Activated CD8-positive, alpha-beta memory T cell treated with anti-CD3 and anti-CD28 coated beads for 24 hours (primary cell): Measurements from ENCODE around the gene ADK.
"Not testable (repeated sequence)": the region's sequence is repeated elsewhere in the genome, so short reads cannot be mapped to it uniquely, and the experiment has no call there.

Experiments used
- DNase-seq: peaks from one replicate; pipeline ENCODE4 v3.0.0-alpha.2; 2020

Gene ADK

GRCh38 chr10:74146980-74147379, 4.0 kb upstream of the ADK start:
- not testable (repeated sequence) for DNase-seq

DNA sequence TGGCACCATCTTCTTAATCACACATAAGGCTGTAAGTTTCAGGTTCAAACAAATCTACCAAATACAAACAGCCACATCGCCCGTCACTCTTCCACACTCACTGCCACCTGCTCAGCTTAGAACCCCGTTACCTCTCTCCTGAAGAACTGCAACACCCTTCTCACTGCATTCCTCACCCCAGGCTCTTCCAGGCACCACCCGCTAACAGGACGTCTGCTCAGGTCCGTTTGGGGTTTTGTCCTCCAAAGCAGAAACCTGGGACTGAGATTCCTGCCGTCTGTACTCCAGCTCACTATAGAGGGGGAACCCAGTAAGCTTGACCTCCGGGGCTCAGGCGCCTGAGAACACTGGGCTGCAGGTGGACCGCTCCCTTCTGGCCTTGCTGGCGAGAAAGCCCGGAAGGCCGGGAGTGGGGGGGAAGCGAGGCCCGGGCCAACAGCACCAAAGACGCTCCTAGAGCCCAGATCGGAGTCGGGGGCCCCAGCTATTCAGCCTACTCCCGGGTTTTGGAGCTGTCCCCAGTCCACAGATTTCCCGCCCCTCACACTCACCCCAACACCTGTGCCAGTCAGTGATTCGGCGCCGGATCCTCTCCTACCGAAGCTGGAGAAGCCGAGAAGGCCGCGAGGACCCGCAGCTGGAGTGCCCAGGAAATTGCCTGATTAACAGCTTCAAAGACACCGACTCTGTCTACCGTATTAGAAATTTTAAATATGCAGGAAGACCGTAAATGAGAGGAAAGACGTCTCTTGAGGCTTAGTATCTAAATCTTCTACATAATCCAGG, 624 bp upstream of the ADK start, which contains the start of gene AP3M1:
TSS of gene AP3M1 (minus strand) at position 625 of the 786 bp plus-strand sequence. CDS start 12,449 bp downstream, outside the sequence.
- peak; percentile 89 for DNase-seq

- no peak for DNase-seq
Measured at GRCh38 chr10:74151879-74152722, 1.1 kb downstream of the ADK start.

DNA sequence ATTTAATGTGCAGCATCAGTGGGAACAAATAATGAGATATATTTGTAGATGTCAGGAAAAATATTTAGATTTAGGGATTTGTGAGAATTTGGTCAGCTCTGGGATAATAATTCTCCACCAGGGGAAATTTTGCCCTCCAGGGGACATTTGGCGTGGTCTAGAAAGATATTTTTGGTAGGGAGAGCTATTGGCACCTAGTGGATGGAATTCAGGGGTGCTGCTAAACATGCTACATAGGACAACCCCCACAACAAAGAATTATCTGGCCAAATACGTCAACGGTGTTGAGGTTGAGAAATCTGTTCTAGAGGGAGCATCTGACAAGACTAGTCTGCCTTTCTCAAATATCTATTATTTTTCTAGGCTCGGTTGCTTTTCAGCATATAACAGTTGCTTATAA, 2.1 kb downstream of the ADK start:
- DNase-seq = no peak

DNA sequence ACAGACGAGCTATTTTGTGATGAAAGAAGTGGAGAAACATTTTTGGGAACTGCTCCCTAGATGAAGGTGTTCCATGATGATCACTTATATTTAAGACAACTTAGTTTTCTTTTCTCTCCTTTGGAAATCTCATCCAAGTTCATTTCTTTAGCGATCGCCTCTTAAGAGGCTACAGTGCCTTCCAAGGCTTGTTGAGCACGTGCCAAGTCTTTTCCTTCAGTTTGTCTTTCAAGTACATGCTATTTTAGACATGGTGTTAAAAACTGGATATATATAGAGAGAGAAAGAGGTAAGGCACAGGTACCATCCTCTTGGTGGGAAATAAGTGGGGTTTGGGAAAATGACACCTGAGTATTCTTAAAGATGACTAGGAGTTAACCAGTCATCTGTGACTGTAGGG, 2.7 kb downstream of the ADK start:
- no peak for DNase-seq

GRCh38 chr10:74156919-74157289, 5.9 kb downstream of the ADK start:
- no peak for DNase-seq

DNA sequence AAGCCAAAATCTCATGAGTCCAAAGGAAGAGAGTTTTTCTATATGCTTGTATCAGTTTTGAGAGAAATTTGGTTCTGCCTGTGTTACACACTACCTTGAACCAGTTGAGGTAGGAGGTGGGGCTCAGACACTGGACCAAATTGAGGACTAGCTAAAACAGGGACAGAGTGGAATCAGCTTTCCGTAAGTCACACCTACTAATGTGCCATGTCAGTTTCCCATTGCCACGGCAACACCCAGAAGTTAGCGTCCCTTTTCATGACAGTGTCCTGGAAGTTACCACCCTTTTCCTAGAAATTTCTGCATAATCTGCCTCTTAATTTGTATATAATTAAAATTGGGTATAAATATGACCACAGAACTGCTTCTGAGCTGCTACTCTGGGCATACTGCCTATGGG, 9.0 kb downstream of the ADK start:
- DNase-seq = no peak

- no peak for DNase-seq
Measured at GRCh38 chr10:74163319-74164068, 12.5 kb downstream of the ADK start.

GRCh38 chr10:74164716-74165529, 13.9 kb downstream of the ADK start:
- no peak for DNase-seq

GRCh38 chr10:74165530-74165901, 14.5 kb downstream of the ADK start:
- DNase-seq = no peak

DNA sequence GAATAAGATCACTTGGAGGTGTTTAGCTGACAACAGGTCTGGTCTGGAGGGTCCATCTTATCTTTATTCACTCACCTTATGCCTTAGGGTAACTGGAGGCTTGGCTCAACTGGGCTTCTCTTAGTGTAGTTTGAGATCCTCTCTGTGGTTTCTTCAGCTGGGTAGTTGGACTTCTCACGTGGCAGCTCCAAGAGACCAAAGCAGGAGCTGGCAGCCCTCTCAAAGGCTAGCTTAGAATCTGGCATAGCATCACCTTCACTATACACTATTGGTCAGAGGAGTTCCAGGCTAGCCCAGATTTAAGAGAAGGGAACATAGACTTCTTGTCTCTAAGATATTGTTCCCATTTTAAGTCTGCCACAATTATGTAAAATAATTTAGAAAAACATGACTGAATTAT, 16.4 kb downstream of the ADK start:
- no peak for DNase-seq

DNA sequence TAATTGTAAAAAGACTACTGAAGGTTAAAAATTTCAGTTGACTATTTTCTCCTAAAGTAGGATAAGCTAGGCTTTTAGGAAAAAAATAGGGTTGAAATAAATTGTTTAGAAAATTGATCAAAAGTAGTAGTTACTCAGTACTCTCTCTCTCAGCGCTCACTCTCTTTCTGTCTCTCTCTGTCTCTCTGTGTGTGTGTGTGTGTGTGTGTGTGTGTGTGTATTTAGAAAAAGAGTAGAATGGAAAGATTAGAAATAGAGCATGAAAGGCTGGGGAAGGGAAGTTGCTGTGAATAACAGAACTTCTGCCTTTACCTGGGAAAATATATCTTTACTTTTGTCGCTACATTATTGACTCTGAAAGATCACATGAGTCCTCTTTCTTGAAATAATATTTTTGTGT, 20.6 kb downstream of the ADK start:
- DNase-seq = no peak

GRCh38 chr10:74174521-74174920, 23.5 kb downstream of the ADK start:
- DNase-seq = no peak

DNA sequence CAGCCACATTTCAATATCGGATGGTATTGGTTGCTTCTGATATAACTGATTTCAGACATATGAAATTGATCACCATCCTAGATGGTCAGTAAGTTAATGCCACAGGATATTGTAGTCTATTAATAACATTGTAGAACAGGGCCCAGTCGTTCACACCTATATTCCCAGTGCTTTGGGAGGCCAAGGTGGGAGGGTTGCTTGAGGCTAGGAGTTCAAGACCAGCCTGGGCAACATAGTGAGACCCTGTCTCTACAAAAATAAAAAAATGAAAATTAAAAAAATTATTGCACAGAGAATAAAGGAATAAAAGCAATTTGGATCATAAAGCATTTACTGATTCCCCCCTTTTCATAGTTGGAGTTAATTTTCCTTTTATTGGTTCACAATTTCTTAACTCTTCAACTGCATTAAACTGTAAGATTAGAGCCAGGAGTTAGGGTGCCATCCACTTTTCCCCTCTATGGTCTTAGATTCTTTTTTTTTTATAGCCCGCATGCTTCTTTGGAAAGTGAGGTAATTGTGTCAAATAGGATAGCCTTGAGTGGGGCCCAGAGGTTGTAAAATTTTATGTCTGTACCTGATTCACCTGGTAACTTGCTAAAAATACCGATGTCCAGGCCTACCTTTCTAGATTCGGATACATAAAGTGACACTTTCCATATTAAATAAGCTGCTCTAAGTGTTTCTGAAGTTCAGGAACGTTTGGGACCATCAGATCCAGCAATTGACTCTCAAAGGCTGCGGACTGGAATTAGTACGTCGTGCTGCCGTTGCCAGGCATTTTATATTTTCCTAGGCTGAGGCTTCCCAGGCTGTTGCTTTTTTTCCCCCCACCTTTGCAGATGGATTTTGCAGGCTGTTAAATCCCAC, 24.7 kb downstream of the ADK start:
- no peak for DNase-seq

- DNase-seq = peak; percentile 96
Measured at GRCh38 chr10:74176380-74177139, 25.5 kb downstream of the ADK start.

- DNase-seq = no peak
Measured at GRCh38 chr10:74177140-74177677, 26.2 kb downstream of the ADK start.

GRCh38 chr10:74178042-74178791, 27.2 kb downstream of the ADK start:
- no peak for DNase-seq

GRCh38 chr10:74179111-74179710, 28.2 kb downstream of the ADK start:
- DNase-seq = no peak

DNA sequence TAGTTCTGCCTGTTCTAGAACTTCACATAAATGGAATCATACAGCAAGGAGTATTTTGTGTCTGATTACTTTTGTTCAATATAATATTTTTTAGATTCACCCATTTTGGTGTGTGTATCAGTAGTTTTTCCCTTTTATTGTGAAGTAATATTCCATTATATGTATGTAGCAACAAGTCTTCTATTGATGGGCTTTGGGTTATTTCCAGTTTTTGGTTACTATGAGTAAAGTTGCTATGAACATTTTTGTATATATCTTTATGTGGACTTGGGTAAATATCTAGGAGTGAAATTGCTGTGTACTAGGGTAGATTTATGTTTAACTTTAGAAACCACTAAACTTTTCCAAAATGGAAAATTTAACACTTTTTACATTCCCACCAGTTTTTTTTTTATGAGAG, 35.7 kb downstream of the ADK start:
- no peak for DNase-seq
